Lung (tissue), 12 donors: Measurements from ENCODE around the gene INPP4B. TPM values are rescaled to one million over a fixed set of nuclear protein-coding genes. Genes with fewer than 3 reads are reported as not detected.

Experiments
- ATAC-seq: fragments of 200-7000 bp; cut with Tn5 transposase; one replicate; pipeline ENCODE4 v1.9.1; 2020; ENCODE audit warnings: moderate number of reproducible peaks; ENCODE audit not compliant: insufficient read depth, low FRiP score
- DNase-seq, 3 donors: peaks; one replicate each; pipeline ENCODE4 v3.0.0-alpha.2; 2013 to 2017
- H3K27ac ChIP-seq, 2 donors: one replicate each; pipeline ENCODE4 v1.5.1; 2013; ENCODE audit warnings: mild to moderate bottlenecking in 2 of 2, moderate library complexity in 2 of 2, control low read depth in 1 of 2, inconsistent platforms in 1 of 2, low read depth in 1 of 2, low read length in 1 of 2
- H3K27me3 ChIP-seq, 3 donors: one replicate each; pipeline ENCODE4 v1.5.1; 2013; ENCODE audit warnings: low read length in 2 of 3; ENCODE audit not compliant: control insufficient read depth in 3 of 3, insufficient read depth in 3 of 3
- H3K36me3 ChIP-seq, 4 donors: one replicate each; pipeline ENCODE4 v1.5.1; 2013; ENCODE audit warnings: low read length in 4 of 4, mild to moderate bottlenecking in 1 of 4, moderate library complexity in 1 of 4; ENCODE audit not compliant: control insufficient read depth in 4 of 4, insufficient read depth in 4 of 4
- H3K4me1 ChIP-seq, 5 donors: one replicate each; pipeline ENCODE4 v1.5.1; 2013; ENCODE audit warnings: low read length in 5 of 5, mild to moderate bottlenecking in 2 of 5, moderate library complexity in 1 of 5; ENCODE audit not compliant: control insufficient read depth in 5 of 5, insufficient read depth in 5 of 5
- H3K4me3 ChIP-seq: one replicate; pipeline ENCODE4 v1.5.1; 2013; ENCODE audit warnings: mild to moderate bottlenecking, control low read depth, moderate library complexity
- H3K9ac ChIP-seq, 2 donors: one replicate each; pipeline ENCODE4 v1.5.1; 2013; ENCODE audit warnings: low read length in 2 of 2, control low read depth in 1 of 2; ENCODE audit not compliant: insufficient read depth in 1 of 2
- H3K9me3 ChIP-seq, 4 donors: one replicate each; pipeline ENCODE4 v1.5.1; 2013; ENCODE audit warnings: low read length in 3 of 4, mild to moderate bottlenecking in 1 of 4, moderate library complexity in 1 of 4; ENCODE audit not compliant: control insufficient read depth in 4 of 4, insufficient read depth in 3 of 4
- WGBS, 2 donors: extraction: QIAGEN DNeasy Blood & Tissue Kit; methylation state at CpG; one replicate each; pipeline ENCODE4 v1.1.7; 2013; 5-methylcytosine and 5-hydroxymethylcytosine counted together
- polyA plus RNA-seq, 2 donors: library from polyadenylated mRNA; stranded (reverse); fragments of 200-250 nt; gene quantifications; one replicate each; pipeline ENCODE4 v1.2.1, GENCODE V29; 2013
- total RNA-seq, 2 donors: library from RNA; depleted of rRNA in 1 of 2; stranded (reverse); fragments of >200 nt in 1 of 2; gene quantifications; one replicate each; pipeline ENCODE4 v1.2.1, GENCODE V29; 2014 to 2021
- TF ChIP-seq, protein P1 (sequence below): IDR thresholded peaks from 2 replicates; pipeline ENCODE4 v1.5.1; 2012; ENCODE audit warnings: mild to moderate bottlenecking; ENCODE audit errors: control extremely low read depth, extremely low read depth
- donor health status: control.
- donor health status: control.
- donor health status: Bipolar disorder and iron deficiency.
- donor health status: healthy.
- donor health status: DM: yes; HTN: yes; CAD: no.

Gene INPP4B
- total and polyA plus RNA-seq, 4 donors: 2.4 to 32.6 (median 5.6) TPM

DNA sequence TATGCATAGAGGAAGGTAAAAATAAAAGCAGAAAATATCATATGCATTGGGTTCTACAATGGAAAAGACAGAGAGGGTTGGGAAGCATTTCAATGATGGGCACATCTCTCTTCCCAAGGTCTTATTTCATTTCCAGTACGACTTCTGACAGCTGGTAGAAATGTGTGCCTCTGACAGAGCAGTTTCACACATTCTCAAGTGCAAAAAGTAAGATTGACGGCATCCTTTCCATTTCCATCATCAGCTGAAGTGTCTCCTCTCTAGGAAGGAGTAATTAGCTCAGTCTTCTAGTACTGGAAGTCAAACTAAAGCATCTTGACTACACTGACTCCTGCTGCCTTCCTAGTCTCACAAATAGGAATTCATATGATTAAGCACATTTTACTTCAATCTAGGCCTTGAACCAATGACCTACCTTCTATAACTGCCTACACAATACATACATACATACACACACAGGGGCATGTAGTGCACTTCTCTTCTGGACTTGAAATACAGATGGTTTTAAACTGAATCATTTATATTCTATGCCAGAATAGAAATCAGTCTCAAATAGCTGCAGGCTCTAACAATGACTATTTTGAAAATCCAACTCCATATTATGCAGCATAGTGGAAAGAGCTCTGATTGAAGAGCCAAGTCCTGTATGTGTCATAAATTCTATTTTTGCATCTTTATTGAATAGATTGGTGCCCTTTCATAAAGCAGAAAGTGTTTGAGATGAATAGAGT is 473.4 kb downstream of the INPP4B start:
- Histone ChIP-seq H3K4me1 (peaks cover 0 to 23% (median 0%) of the 10 kb centered on the region in 5 donors), H3K4me3 (no peak overlapping the region), H3K27me3 (no peaks in the 10 kb centered on the region), H3K27ac (peak overlapping the region in 1 of 2 donors; percentile 16), H3K36me3 (no peaks in the 10 kb centered on the region), H3K9ac (no peak overlapping the region), H3K9me3 (peaks cover 0 to 3% (median 0%) of the 10 kb centered on the region in 4 donors)
- ATAC-seq: no peak
- TF ChIP-seq, protein P1, sequence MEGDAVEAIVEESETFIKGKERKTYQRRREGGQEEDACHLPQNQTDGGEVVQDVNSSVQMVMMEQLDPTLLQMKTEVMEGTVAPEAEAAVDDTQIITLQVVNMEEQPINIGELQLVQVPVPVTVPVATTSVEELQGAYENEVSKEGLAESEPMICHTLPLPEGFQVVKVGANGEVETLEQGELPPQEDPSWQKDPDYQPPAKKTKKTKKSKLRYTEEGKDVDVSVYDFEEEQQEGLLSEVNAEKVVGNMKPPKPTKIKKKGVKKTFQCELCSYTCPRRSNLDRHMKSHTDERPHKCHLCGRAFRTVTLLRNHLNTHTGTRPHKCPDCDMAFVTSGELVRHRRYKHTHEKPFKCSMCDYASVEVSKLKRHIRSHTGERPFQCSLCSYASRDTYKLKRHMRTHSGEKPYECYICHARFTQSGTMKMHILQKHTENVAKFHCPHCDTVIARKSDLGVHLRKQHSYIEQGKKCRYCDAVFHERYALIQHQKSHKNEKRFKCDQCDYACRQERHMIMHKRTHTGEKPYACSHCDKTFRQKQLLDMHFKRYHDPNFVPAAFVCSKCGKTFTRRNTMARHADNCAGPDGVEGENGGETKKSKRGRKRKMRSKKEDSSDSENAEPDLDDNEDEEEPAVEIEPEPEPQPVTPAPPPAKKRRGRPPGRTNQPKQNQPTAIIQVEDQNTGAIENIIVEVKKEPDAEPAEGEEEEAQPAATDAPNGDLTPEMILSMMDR: no peak
- DNase-seq: no peak
- WGBS, 2 donors: 89 to 91% methylated on average over 2 of the region's 2 CpGs

DNA sequence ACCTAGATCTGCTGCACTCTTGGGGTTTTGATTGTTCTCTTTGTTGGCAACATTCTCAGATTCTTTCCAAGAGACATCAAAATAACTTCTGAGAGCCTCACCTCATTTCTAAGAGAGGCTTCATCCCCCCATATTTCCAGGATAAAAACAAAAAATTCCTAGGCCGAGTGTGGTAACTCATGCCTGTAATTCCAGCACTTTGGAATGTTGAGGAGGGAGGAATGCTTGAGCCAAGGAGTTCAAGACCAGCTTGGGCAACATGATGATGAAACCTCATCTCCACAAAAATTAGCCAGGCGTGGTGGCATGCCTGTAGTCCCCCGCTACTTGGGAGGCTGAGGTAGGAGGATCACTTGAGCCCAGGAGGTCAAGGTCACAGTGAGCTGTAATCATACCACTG is 477.0 kb downstream of the INPP4B start:
- no peak for DNase-seq
- Histone ChIP-seq H3K27me3 (no peaks in the 10 kb centered on the region), H3K9ac (no peak overlapping the region), H3K4me1 (peaks cover 0 to 11% (median 0%) of the 10 kb centered on the region in 5 donors), H3K9me3 (peaks cover 0 to 3% (median 0%) of the 10 kb centered on the region in 4 donors), H3K27ac (no peak overlapping the region), H3K4me3 (no peak overlapping the region), H3K36me3 (no peaks in the 10 kb centered on the region)
- ATAC-seq: no peak
- TF ChIP-seq, protein P1: no peak
- 93 to 100% methylated on average over 3 of the region's 3 CpGs for WGBS, 2 donors

DNA sequence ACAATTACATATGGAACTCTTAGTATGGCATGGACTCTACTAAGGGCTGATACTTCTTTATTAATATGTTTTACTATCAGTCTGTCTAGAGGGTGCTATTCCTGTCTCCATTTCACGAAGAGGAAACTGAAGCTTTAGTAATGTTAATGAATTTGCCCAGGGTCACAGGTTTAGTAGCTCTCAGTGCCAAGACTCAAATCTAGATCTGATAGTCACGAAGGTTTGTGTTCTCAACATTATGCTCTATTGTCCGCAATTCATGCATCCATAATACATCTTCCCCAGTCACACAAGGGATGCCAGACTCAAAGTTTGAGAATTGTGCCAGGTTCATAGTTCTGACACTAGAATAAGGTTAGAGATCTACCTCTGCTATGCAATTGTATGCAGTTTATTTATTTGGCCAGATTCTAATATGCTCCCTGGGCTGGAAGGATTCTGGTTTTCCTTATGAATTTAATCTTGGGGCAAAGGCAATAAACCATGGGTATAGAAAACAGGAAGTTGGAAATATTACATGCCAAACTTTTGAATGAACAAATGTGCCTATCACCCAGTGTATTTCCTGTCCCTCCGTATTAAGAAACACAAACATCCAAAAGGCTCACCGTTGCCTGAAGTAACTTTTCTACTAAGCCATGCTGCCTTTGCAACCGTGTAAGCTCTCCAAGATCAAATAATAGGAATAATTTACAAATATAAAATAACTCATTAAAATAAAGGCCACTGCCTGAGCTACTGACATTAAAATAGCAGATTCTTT is 478.5 kb downstream of the INPP4B start:
- Histone ChIP-seq H3K36me3 (no peaks in the 10 kb centered on the region), H3K9me3 (peaks cover 0 to 3% (median 0%) of the 10 kb centered on the region in 4 donors), H3K4me3 (no peak overlapping the region), H3K4me1 (peaks cover 0 to 4% (median 0%) of the 10 kb centered on the region in 5 donors), H3K27me3 (no peaks in the 10 kb centered on the region), H3K9ac (no peak overlapping the region), H3K27ac (no peak overlapping the region)
- TF ChIP-seq, protein P1: no peak
- WGBS, 2 donors: 39 to 51% methylated on average over 6 of the region's 6 CpGs
- ATAC-seq: no peak
- DNase-seq: no peak
